IMR-90 (cell line): Measurements from ENCODE around the gene CYP2J2. TPM values are rescaled to one million over a fixed set of nuclear protein-coding genes. Genes with fewer than 3 reads are reported as not detected.
"Not testable (repeated sequence)": the region's sequence is repeated elsewhere in the genome, so short reads cannot be mapped to it uniquely, and the experiment has no call there.

Experiments used
- ATAC-seq: fragments of 200-7000 bp; cut with Tn5 transposase; 2 replicates; pipeline ENCODE4 v1.9.1; 2020; ENCODE audit warnings: low read depth, mild to moderate bottlenecking, moderate library complexity
- BruUV-seq: library from RNA; stranded (reverse); fragments of 400-500 nt; replicated peaks from 2 replicates; lab custom pipeline; 2021; lab: Mats Ljungman, UMichigan
- CTCF ChIA-PET: fragments of 300-600 bp; formaldehyde crosslinking; extraction: SDS; loops from one replicate; lab custom pipeline; 2021; ENCODE audit warnings: antibody characterized with exemption; lab: Yijun Ruan, JAX
- POLR2A ChIA-PET: fragments of 300-600 bp; sonication (Branson Sonifier 250); formaldehyde crosslinking; loops from one replicate; lab custom pipeline; 2022; ENCODE audit warnings: antibody characterized with exemption; ENCODE audit not compliant: unreplicated experiment; lab: Charles Lee
- DNase-seq: peaks from one replicate; pipeline ENCODE4 v3.0.0; 2013
- H2AFZ ChIP-seq: replicated peaks from 2 replicates; pipeline ENCODE3; 2013; ENCODE audit warnings: low read length, mild to moderate bottlenecking; ENCODE audit not compliant: poor library complexity
- H2AK5ac ChIP-seq: 2 replicates; pipeline ENCODE4 v1.6.1; 2013; ENCODE audit warnings: low read depth, low read length, inconsistent platforms
- H2AK9ac ChIP-seq: replicated peaks from 2 replicates; pipeline ENCODE3; 2013; ENCODE audit warnings: mild to moderate bottlenecking, low read depth, low read length, moderate library complexity; ENCODE audit not compliant: poor library complexity
- H2BK120ac ChIP-seq: 2 replicates; pipeline ENCODE4 v1.6.1; 2013; ENCODE audit warnings: low read depth, low read length, inconsistent platforms
- H2BK15ac ChIP-seq: 3 replicates; pipeline ENCODE4 v1.6.1; 2013; ENCODE audit warnings: low read depth, low read length, inconsistent platforms
- H2BK20ac ChIP-seq: 2 replicates; pipeline ENCODE4 v1.6.1; 2013; ENCODE audit warnings: low read depth, mild to moderate bottlenecking, inconsistent platforms, low read length, moderate library complexity
- H2BK5ac ChIP-seq: 2 replicates; pipeline ENCODE4 v1.6.1; 2013; ENCODE audit warnings: mild to moderate bottlenecking, low read depth, low read length, inconsistent platforms; ENCODE audit not compliant: poor library complexity, severe bottlenecking
- H3K14ac ChIP-seq: replicated peaks from 2 replicates; pipeline ENCODE4 v1.6.1; 2013; ENCODE audit warnings: low read depth, low read length, inconsistent platforms
- H3K18ac ChIP-seq: 2 replicates; pipeline ENCODE4 v1.6.1; 2013; ENCODE audit warnings: low read depth, low read length, control low read depth
- H3K23ac ChIP-seq: 2 replicates; pipeline ENCODE4 v1.6.1; 2013; ENCODE audit warnings: low read depth, low read length, inconsistent platforms
- H3K27ac ChIP-seq: 2 replicates; pipeline ENCODE4 v1.5.1; 2013; ENCODE audit warnings: mild to moderate bottlenecking, control low read depth, low read length; ENCODE audit not compliant: insufficient read depth
- H3K27me3 ChIP-seq: 2 replicates; pipeline ENCODE4 v1.6.1; 2013; ENCODE audit warnings: low read length; ENCODE audit not compliant: control insufficient read depth, insufficient read depth
- H3K36me3 ChIP-seq: 2 replicates; pipeline ENCODE4 v1.6.1; 2013; ENCODE audit warnings: low read length, mixed read lengths; ENCODE audit not compliant: control insufficient read depth, insufficient read depth
- H3K4ac ChIP-seq: 2 replicates; pipeline ENCODE4 v1.6.1; 2013; ENCODE audit warnings: low read depth, low read length, inconsistent platforms
- H3K4me1 ChIP-seq: 2 replicates; pipeline ENCODE4 v1.6.1; 2013; ENCODE audit warnings: low read length, mixed read lengths; ENCODE audit not compliant: control insufficient read depth, insufficient read depth
- H3K4me2 ChIP-seq: 2 replicates; pipeline ENCODE4 v1.6.1; 2013; ENCODE audit warnings: low read depth, mild to moderate bottlenecking, control low read depth, low read length, moderate library complexity
- H3K4me3 ChIP-seq: 2 replicates; pipeline ENCODE4 v1.5.1; 2013; ENCODE audit warnings: low read depth, mild to moderate bottlenecking, control low read depth, low read length, moderate library complexity; ENCODE audit not compliant: insufficient read depth
- H3K56ac ChIP-seq: 2 replicates; pipeline ENCODE4 v1.6.1; 2013; ENCODE audit warnings: low read length, inconsistent platforms; ENCODE audit not compliant: insufficient read depth; ENCODE audit errors: extremely low read depth
- H3K79me1 ChIP-seq, 2 experiments: 2 replicates each; pipeline ENCODE4 v1.6.1; 2013; ENCODE audit warnings: low read length in 2 of 2, inconsistent platforms in 1 of 2, low read depth in 1 of 2
- H3K9ac ChIP-seq: 2 replicates; pipeline ENCODE4 v1.6.1; 2013; ENCODE audit warnings: low read depth, low read length, control low read depth
- H3K9me1 ChIP-seq: 2 replicates; pipeline ENCODE4 v1.6.1; 2013; ENCODE audit warnings: low read length, inconsistent platforms; ENCODE audit not compliant: insufficient read depth
- H3K9me3 ChIP-seq: 2 replicates; pipeline ENCODE4 v1.6.1; 2013; ENCODE audit warnings: low read length; ENCODE audit not compliant: control insufficient read depth, insufficient read depth
- H4K20me1 ChIP-seq: 2 replicates; pipeline ENCODE4 v1.6.1; 2013; ENCODE audit warnings: low read length, inconsistent platforms; ENCODE audit not compliant: insufficient read depth
- H4K5ac ChIP-seq: 2 replicates; pipeline ENCODE4 v1.6.1; 2013; ENCODE audit warnings: mild to moderate bottlenecking, low read depth, low read length, control low read depth
- H4K8ac ChIP-seq, 2 experiments: 2 replicates each; pipeline ENCODE4 v1.6.1; 2013; ENCODE audit warnings: low read depth in 2 of 2, low read length in 2 of 2, control low read depth in 1 of 2, inconsistent platforms in 1 of 2
- H4K91ac ChIP-seq: 2 replicates; pipeline ENCODE4 v1.6.1; 2013; ENCODE audit warnings: low read depth, low read length, inconsistent platforms; ENCODE audit not compliant: insufficient read depth
- WGBS, 2 experiments: methylation state at CpG; one replicate each; pipeline versions ENCODE4 v1.1.5 to v1.1.7; 2013; ENCODE audit warnings: missing lambda C conversion rate in 2 of 2; ENCODE audit not compliant: insufficient read length in 1 of 2; ENCODE audit errors: extremely low coverage in 2 of 2; 5-methylcytosine and 5-hydroxymethylcytosine counted together
- dilution Hi-C: fragments of 300-500 bp; cut with HindIII; formaldehyde crosslinking; loops from one replicate; pipeline ENCODE4 v1.14.3; 2018; ENCODE audit warnings: low sequenced_read_pairs; ENCODE audit not compliant: unreplicated experiment
- in situ Hi-C: fragments of 300-500 bp; cut with MboI; formaldehyde crosslinking; loops from 3 replicates; pipeline ENCODE4 v1.14.3; 2019; ENCODE audit warnings: low sequenced_read_pairs, inconsistent platforms, mixed read lengths
- intact Hi-C: fragments of 100-400 bp; cut with micrococcal nuclease; formaldehyde crosslinking; loops from 2 replicates; pipeline ENCODE4 v1.10.0; 2022
- polyA plus RNA-seq, 3 experiments: library from polyadenylated mRNA; depleted of rRNA; stranded (reverse); fragments of >200 nt; gene quantifications; 2 replicates each; pipeline ENCODE4 v1.2.3, GENCODE V29; 2012; ENCODE audit warnings: low replicate concordance in 1 of 3
- total RNA-seq: library from RNA; depleted of rRNA; stranded (reverse); fragments of >200 nt; gene quantifications from 2 replicates; pipeline ENCODE4 v1.2.3, GENCODE V29; 2012

CYP2J2 gene
- total and polyA plus RNA-seq, 2 of the 4 experiments (the other 2 are of a cell fraction): 0.18 TPM; not detected in 1

GRCh38 chr1:59914791-59915286, 11.7 kb downstream of the CYP2J2 start:
- intact Hi-C loops, dilution Hi-C loops, H4K20me1 ChIP-seq, H3K27me3 ChIP-seq, CTCF ChIA-PET, H3K4me2 ChIP-seq, BruUV-seq, H3K9me3 ChIP-seq, H4K8ac ChIP-seq, H2BK120ac ChIP-seq, H3K4ac ChIP-seq, H3K9me1 ChIP-seq, DNase-seq, H3K23ac ChIP-seq, H3K4me3 ChIP-seq, H2AK5ac ChIP-seq, H2AFZ ChIP-seq, H3K56ac ChIP-seq, H4K5ac ChIP-seq, POLR2A ChIA-PET, H2AK9ac ChIP-seq, H3K79me1 ChIP-seq, ATAC-seq, H3K36me3 ChIP-seq, H3K4me1 ChIP-seq, H3K14ac ChIP-seq, H3K18ac ChIP-seq, H2BK5ac ChIP-seq, H2BK20ac ChIP-seq, H4K91ac ChIP-seq, H3K9ac ChIP-seq, H3K27ac ChIP-seq, H2BK15ac ChIP-seq, in situ Hi-C loops: not testable (repeated sequence)
- no CpG with 5 or more reads among the region's 7 CpGs for WGBS, 2 experiments
